Measurements from ENCODE around the gene BIN2.

Gene BIN2

DNA sequence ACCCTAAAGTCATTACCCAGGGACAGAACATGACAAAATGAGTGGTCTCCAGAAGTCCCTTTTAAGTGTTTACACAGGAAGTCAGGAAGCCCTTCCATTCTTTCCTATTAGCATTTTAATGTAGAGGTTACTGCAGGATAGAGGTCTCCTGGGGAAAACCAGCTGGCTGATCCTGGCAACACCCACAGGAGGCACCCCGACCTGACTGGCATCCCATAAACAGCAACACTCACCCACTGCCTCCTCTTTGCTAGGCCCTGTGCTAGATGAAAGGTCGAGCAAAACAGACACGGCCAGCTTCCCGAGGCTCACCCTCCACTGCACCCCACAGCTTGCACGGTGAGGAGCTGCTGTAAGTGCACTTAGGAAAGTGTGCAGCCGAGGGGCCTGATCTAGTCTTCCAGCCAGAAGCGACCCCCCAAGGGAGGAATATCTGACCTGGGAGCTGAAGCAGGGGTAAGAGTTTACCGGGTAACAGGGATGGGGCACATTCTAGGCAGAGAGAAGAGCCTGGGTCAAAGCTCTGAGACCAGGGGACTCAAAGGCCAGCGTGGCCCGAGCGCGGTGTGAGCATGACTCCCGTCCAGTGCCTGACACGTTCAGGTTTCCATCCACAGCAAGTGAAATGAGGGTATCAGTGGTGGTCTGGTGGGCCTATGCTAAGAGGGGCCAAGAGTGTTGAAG, 76.3 kb downstream of the BIN2 start:
- DNase-seq (ENCODE audit: low read depth): no peak
- H3K36me3 ChIP-seq (ENCODE audit: control insufficient read depth, insufficient read depth, low read length, severe bottlenecking): peaks cover 31% of the 10 kb centered on the region
- H3K9ac ChIP-seq (ENCODE audit: low read length): no peak overlapping the region
- no peaks in the 10 kb centered on the region for H3K9me3 ChIP-seq (ENCODE audit: control insufficient read depth, low read length)
- H3K27me3 ChIP-seq (replicated peaks; ENCODE audit: control insufficient read depth, insufficient read depth, low read length): no peaks in the 10 kb centered on the region
- peaks cover 12% of the 10 kb centered on the region for H3K4me1 ChIP-seq (ENCODE audit: control insufficient read depth, insufficient read depth, low read length)
- no peak overlapping the region for H3K4me3 ChIP-seq (ENCODE audit: low read length)

DNA sequence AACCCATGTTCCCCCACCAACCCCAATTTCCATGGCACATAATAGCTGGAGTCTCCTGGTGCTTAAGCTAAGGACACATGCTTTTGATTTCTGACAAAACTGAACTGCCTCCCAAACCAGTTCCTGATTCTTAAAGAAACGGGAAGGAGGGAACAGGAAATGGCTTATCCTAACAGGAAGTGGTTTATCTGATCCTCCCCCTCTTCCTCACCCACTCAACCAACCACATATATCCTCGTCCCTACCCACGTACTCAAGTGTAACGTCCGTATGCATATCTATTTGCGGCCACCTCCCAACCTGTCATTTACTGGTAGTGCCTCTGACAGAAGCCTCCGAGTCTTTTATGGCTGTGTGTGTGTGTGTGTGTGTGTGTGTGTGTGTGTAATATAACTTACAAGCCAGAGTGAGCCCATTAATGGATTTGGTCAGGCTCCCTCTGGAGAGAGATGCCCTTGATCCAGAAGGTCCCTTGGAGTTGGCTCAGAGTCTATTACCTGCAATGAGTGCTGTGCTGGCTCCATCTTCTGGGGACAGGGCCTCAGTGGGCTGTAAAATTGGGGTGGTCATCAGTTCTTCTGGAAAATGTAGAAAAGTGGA, 77.6 kb downstream of the BIN2 start:
- Histone ChIP-seq H3K4me3 (ENCODE audit: low read length) (no peak overlapping the region), H3K4me1 (ENCODE audit: control insufficient read depth, insufficient read depth, low read length) (peaks cover 13% of the 10 kb centered on the region), H3K9ac (ENCODE audit: low read length) (no peak overlapping the region), H3K27me3 (replicated peaks; ENCODE audit: control insufficient read depth, insufficient read depth, low read length) (no peaks in the 10 kb centered on the region), H3K9me3 (ENCODE audit: control insufficient read depth, low read length) (no peaks in the 10 kb centered on the region), H3K36me3 (ENCODE audit: control insufficient read depth, insufficient read depth, low read length, severe bottlenecking) (peaks cover 44% of the 10 kb centered on the region)
- no peak for DNase-seq (ENCODE audit: low read depth)

DNA sequence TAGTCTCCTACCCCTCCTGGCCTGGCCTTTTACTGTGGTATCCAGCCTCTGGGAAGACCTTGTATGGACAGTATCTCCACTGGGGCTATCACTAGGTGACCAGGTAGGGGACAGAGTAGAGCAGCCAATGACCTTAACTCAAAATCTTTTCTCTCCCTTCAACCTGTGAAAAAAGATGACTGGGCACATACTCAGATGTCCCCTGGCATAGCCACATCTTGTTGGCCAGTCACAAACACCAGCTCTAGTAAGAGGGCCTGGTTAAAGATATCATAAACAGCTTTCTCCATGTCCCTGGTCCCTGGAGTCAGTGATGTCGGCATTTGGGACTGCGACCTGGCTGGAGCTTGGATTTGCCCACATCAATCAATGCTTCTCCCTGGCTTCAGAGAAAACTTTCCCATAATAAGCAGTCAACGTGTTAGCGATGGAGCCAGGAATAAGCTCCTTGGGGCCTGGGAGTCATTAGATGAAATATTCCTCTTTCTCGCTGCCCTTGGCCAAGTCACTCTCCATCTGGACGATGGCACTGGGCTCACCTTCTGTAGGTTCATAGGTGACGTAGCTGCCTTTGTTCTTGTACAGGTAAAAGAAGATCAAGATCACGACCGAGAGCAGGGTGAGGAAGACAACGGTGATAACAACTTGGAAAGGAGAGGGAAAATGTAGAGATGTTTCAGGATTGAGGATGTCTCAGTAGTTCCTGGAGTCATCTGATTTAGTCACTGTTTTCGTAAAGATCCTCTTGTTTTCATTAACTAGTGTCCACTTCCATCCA, 78.3 kb downstream of the BIN2 start:
- Histone ChIP-seq H3K27me3 (replicated peaks; ENCODE audit: control insufficient read depth, insufficient read depth, low read length) (no peaks in the 10 kb centered on the region), H3K4me1 (ENCODE audit: control insufficient read depth, insufficient read depth, low read length) (peaks cover 20% of the 10 kb centered on the region), H3K9me3 (ENCODE audit: control insufficient read depth, low read length) (no peaks in the 10 kb centered on the region), H3K36me3 (ENCODE audit: control insufficient read depth, insufficient read depth, low read length, severe bottlenecking) (peaks cover 51% of the 10 kb centered on the region), H3K9ac (ENCODE audit: low read length) (no peak overlapping the region), H3K4me3 (ENCODE audit: low read length) (no peak overlapping the region)
- DNase-seq (ENCODE audit: low read depth): no peak

DNA sequence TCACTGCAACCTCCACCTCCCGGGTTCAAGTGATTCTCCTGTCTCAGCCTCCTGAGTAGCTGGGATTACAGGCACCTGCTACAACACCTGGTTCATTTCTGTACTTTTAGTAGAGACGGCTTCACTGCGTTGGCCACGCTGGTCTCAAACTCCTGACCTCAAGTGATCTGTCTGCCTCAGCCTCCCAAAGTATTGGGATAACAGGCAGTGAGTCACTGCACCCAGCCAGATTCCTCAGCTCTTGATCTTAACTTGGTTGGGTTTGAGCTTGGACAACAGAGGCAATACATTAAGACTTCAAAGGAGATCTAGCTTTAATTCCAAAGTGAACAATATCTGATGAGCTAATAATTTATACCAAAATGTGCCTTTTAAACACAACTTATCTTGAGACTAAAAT, 79.7 kb downstream of the BIN2 start:
- no peak overlapping the region for H3K4me3 ChIP-seq (ENCODE audit: low read length)
- H3K27me3 ChIP-seq (replicated peaks; ENCODE audit: control insufficient read depth, insufficient read depth, low read length): no peaks in the 10 kb centered on the region
- H3K36me3 ChIP-seq (ENCODE audit: control insufficient read depth, insufficient read depth, low read length, severe bottlenecking): peaks cover 56% of the 10 kb centered on the region

DNA sequence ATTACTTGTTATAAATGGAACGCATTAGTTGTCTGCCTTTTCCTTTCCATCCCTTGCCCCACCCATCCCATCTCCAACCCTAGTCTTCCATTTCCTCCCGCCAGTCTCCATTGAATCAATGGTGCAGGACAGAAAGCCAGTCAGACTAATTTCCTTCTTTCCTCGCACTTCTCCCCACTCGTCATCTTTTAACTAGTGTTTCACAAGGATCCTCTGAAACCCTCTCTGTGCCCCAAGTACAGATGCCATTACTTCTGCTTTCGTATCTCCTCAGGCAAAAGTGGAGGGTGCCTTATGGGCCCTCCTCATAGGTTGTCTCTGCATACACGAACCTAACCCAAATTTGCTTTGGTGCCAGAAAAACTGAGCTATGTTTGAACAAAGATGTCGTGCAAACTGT, 81.1 kb downstream of the BIN2 start:
- no peak overlapping the region for H3K4me3 ChIP-seq (ENCODE audit: low read length)
- no peak for DNase-seq (ENCODE audit: low read depth)
- peaks cover 33% of the 10 kb centered on the region for H3K4me1 ChIP-seq (ENCODE audit: control insufficient read depth, insufficient read depth, low read length)
- H3K36me3 ChIP-seq (ENCODE audit: control insufficient read depth, insufficient read depth, low read length, severe bottlenecking): peaks cover 56% of the 10 kb centered on the region
- H3K9me3 ChIP-seq (ENCODE audit: control insufficient read depth, low read length): no peaks in the 10 kb centered on the region
- no peak overlapping the region for H3K9ac ChIP-seq (ENCODE audit: low read length)
- no peaks in the 10 kb centered on the region for H3K27me3 ChIP-seq (replicated peaks; ENCODE audit: control insufficient read depth, insufficient read depth, low read length)

More for the DNA sequence above, 79.7 kb downstream of the BIN2 start:
- peaks cover 30% of the 10 kb centered on the region for H3K4me1 ChIP-seq (ENCODE audit: control insufficient read depth, insufficient read depth, low read length)
- no peak for DNase-seq (ENCODE audit: low read depth)
- no peaks in the 10 kb centered on the region for H3K9me3 ChIP-seq (ENCODE audit: control insufficient read depth, low read length)
- no peak overlapping the region for H3K9ac ChIP-seq (ENCODE audit: low read length)

DNA sequence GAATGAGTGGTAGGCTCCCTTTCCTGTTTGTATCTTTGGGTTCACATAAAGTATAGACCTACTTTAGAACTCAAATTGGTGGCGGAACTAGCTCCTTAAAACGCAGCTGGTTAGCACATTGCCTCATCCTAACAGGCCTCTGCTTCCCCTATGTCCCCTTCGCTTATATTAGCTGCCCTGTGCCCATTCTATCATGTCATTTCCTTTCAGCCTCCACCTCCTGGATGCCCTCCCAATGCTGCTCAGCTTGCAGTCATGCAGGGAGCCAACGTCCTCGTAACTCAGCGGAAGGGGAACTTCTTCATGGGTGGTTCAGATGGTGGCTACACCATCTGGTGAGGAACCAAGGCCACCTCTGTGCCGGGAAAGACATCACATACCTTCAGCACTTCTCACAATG, 81.9 kb downstream of the BIN2 start:
- H3K4me1 ChIP-seq (ENCODE audit: control insufficient read depth, insufficient read depth, low read length): peaks cover 25% of the 10 kb centered on the region
- no peak overlapping the region for H3K4me3 ChIP-seq (ENCODE audit: low read length)
- H3K36me3 ChIP-seq (ENCODE audit: control insufficient read depth, insufficient read depth, low read length, severe bottlenecking): peaks cover 56% of the 10 kb centered on the region
- DNase-seq (ENCODE audit: low read depth): no peak
- no peak overlapping the region for H3K9ac ChIP-seq (ENCODE audit: low read length)
- no peaks in the 10 kb centered on the region for H3K9me3 ChIP-seq (ENCODE audit: control insufficient read depth, low read length)
- H3K27me3 ChIP-seq (replicated peaks; ENCODE audit: control insufficient read depth, insufficient read depth, low read length): no peaks in the 10 kb centered on the region

DNA sequence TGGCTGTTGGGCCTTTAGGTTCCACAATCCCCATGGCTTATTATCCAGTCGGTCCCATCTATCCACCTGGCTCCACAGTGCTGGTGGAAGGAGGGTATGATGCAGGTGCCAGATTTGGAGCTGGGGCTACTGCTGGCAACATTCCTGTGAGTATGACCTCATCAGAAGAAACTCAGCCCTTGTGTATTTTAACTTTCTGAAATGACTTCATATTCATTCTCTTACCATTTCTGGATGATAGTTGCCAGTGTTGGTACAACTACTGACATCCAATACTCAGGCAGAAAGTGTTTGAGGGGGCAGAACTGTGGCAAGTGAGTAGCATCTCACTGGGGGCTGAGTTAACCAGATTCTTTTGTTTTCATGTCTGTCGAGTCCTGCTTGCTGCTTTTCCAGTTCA, 83.0 kb downstream of the BIN2 start:
- Histone ChIP-seq H3K4me3 (ENCODE audit: low read length) (peak overlapping the region; percentile 94), H3K4me1 (ENCODE audit: control insufficient read depth, insufficient read depth, low read length) (peaks cover 22% of the 10 kb centered on the region), H3K27me3 (replicated peaks; ENCODE audit: control insufficient read depth, insufficient read depth, low read length) (no peaks in the 10 kb centered on the region), H3K9me3 (ENCODE audit: control insufficient read depth, low read length) (no peaks in the 10 kb centered on the region), H3K36me3 (ENCODE audit: control insufficient read depth, insufficient read depth, low read length, severe bottlenecking) (peaks cover 53% of the 10 kb centered on the region), H3K9ac (ENCODE audit: low read length) (peak overlapping the region; percentile 99)
- peak; percentile 28 for DNase-seq (ENCODE audit: low read depth)

DNA sequence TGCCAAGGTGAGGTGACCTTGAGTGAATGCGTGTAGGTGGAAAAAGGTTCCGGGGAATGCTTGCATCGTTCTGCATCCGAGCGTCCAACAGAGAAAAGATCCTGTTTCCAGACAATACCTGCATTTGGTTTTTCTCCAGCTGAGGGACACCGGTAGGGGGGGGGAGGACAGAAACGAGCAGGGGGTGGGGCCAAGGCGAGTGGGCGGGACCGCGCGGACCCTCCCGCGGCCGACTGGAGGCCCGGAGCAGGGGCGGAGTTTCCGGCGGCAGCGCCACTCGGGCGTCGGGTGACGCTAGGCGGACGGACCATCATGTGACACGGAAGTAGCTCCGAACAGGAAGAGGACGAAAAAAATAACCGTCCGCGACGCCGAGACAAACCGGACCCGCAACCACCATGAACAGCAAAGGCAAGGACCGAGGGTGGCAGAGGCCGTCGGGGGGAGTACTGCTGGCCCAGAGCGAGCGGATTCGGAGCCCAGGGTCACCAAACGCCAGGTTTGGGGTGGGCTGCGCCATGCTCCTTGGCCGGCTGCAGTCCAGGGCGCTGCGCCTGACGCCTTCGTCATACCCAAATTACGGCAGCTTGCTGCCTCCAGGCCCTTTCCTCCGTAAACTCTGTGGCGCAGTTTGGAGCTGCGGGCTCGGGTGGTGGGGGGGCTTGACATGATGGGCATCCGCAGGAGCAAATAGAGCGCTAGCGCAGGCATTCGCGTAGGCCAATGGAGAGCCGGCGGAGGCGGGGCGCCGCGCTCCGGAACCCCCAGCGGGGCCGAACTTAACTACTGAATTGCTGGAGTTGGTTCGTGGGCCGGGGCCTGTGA, 85.3 kb downstream of the BIN2 start, which contains the start of gene DAZAP2:
DAZAP2 (plus strand) TSS at position 317 of the 825 bp plus-strand sequence; CDS start at position 399, 82 bp downstream.
- peak; percentile 98 for DNase-seq (ENCODE audit: low read depth)
- Histone ChIP-seq H3K9me3 (ENCODE audit: control insufficient read depth, low read length) (no peaks in the 10 kb centered on the region), H3K4me3 (ENCODE audit: low read length) (peak within 1 kb of the TSS; percentile 94), H3K9ac (ENCODE audit: low read length) (peak within 1 kb of the TSS; percentile 99), H3K36me3 (ENCODE audit: control insufficient read depth, insufficient read depth, low read length, severe bottlenecking) (peaks cover 34% of the 10 kb centered on the region), H3K4me1 (ENCODE audit: control insufficient read depth, insufficient read depth, low read length) (peaks cover 22% of the 10 kb centered on the region), H3K27me3 (replicated peaks; ENCODE audit: control insufficient read depth, insufficient read depth, low read length) (no peaks in the 10 kb centered on the region)

DNA sequence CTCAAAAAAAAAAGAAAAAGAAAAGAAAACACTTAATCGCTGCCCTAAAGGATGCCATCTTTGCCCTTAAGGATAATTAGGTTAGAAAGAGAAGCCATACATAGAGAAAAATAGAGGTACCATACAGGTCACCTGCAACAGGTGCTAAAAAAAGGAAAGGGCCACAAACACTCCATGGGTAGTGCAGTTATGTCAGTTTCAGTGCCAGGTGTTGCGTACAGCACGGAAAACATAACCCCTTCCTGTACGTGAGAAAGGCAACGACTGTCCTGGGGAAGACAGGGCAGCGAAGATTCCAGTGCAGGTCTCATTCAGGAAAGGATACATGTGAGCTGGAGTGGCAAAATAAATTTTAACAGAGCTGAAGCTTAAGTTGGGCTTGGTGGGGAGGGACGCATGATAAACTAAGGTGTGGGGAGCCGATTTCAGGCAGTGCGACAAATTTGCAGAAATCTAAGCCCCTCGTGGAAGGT, 85.9 kb downstream of the BIN2 start:
- no peak for DNase-seq (ENCODE audit: low read depth)
- H3K36me3 ChIP-seq (ENCODE audit: control insufficient read depth, insufficient read depth, low read length, severe bottlenecking): peaks cover 29% of the 10 kb centered on the region
- H3K9me3 ChIP-seq (ENCODE audit: control insufficient read depth, low read length): no peaks in the 10 kb centered on the region
- H3K9ac ChIP-seq (ENCODE audit: low read length): peak overlapping the region; percentile 99
- H3K4me3 ChIP-seq (ENCODE audit: low read length): peak overlapping the region; percentile 94
- no peaks in the 10 kb centered on the region for H3K27me3 ChIP-seq (replicated peaks; ENCODE audit: control insufficient read depth, insufficient read depth, low read length)
- H3K4me1 ChIP-seq (ENCODE audit: control insufficient read depth, insufficient read depth, low read length): peaks cover 22% of the 10 kb centered on the region

DNA sequence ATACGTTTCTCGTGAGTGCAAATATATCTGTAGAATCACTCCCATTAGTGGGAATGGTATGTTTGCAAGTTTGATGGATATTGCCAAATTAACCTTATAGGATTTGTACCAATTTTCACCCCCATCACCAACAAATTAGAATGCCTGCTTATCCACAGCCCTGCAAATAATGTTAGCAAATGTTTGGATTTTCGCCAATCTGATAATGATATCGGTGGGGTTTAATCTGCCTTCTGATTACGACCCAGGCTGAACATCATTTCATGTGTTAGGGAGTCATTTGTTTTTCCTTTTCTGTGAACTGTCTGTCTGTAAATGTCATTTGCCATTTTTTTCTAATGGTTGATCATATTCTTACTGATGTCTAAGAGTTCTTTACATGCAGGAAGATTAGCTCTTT, 89.4 kb downstream of the BIN2 start:
- H3K9ac ChIP-seq (ENCODE audit: low read length): no peak overlapping the region
- H3K27me3 ChIP-seq (replicated peaks; ENCODE audit: control insufficient read depth, insufficient read depth, low read length): no peaks in the 10 kb centered on the region
- DNase-seq (ENCODE audit: low read depth): no peak

More for the DNA sequence above, 89.4 kb downstream of the BIN2 start:
- peaks cover 4% of the 10 kb centered on the region for H3K4me1 ChIP-seq (ENCODE audit: control insufficient read depth, insufficient read depth, low read length)
- H3K4me3 ChIP-seq (ENCODE audit: low read length): no peak overlapping the region
- H3K9me3 ChIP-seq (ENCODE audit: control insufficient read depth, low read length): no peaks in the 10 kb centered on the region
- no peaks in the 10 kb centered on the region for H3K36me3 ChIP-seq (ENCODE audit: control insufficient read depth, insufficient read depth, low read length, severe bottlenecking)

All from adipocyte (in vitro differentiated cells).